Activated T-cell treated with anti-CD3 and anti-CD28 coated beads for 1 hour (primary cell): Measurements from ENCODE around the gene ASB15.

Source experiments
- DNase-seq: peaks from one replicate; pipeline ENCODE4 v3.0.0-alpha.2; 2020; ENCODE audit warnings: low read depth

ASB15 gene

GRCh38 chr7:123663200-123663599 lies 61.6 kb downstream of the ASB15 start:
- DNase-seq = no peak

- no peak for DNase-seq
Measured at GRCh38 chr7:123665157-123665556, 63.5 kb downstream of the ASB15 start.

- no peak for DNase-seq
Measured at GRCh38 chr7:123665896-123666295, 64.3 kb downstream of the ASB15 start.

DNA sequence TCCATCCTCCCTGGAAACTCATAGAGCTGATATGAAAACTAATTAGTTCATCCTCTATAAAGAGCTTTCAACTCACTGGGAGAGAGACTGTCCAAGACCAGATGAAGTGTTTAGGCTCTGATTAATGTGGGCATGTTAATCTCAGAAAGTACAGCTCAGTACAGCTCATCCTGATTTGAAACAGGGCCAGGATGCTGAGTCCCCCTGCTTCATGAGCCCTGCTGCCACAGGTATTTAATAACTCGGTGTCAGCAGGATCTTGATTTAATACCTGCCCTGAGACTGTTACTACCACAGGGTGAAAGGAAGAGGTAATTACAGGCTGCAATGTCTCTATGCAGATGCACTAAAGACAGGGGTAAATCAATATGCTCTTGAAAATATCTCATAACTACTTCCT lies 64.9 kb downstream of the ASB15 start:
- no peak for DNase-seq

GRCh38 chr7:123669485-123669884 lies 67.9 kb downstream of the ASB15 start:
- no peak for DNase-seq

DNA sequence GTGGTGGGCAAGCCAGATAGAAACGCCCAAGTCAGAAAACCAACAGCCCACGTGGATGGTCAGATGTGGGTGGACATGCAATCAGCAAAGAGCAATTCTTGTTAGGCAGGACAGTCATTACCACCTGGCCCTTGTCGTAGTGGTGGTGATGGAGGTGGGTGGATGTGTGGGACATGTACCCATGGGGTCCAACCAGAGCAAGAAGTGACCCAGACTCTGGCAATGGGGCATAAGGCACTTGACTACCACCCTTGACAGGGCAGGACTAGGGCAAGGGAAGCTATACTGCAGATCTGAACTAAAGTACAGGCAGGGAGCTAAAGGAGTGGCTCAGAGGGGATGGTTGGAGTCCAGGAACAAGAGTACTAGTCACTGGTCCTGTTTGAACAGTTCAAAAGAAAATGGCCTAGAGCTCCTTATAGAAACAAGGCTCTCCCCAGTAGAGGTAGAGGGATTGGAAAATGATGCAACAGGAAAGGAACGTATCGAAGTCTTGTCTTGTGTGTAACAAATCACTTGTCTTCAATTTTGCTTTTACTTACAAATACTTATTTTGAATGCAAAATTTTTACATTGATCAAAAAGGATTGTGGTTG lies 71.6 kb downstream of the ASB15 start:
- DNase-seq = no peak

DNA sequence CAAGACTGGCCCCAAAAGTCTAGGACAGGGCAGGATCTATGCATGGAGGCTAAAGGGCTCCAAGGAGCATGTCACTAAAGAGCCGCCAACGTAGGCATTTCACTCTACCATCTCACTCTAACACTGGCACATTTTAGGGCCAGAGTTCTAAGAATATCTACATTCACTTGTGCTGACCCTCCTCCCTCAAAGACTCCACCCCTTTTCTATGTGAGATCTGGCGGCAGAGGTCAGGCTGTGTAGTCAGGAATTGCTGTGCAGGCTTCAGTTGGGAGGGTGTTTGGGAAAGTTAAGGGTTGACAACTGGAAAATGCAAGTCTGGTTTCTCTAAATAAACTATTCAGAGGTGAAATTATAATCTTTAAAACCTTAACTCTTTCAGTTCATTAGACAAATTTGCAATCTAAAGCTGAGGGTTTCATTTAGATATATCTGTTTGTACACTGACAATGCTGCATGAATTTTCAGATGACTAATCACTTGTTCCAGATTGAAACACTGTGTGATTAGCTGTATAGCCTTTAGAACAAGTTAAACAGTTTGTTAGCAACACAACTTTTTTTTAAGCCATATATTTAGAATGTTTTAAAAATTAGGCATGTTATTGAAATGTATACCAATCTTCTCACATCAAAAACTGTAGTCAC lies 72.3 kb downstream of the ASB15 start:
- no peak for DNase-seq

DNA sequence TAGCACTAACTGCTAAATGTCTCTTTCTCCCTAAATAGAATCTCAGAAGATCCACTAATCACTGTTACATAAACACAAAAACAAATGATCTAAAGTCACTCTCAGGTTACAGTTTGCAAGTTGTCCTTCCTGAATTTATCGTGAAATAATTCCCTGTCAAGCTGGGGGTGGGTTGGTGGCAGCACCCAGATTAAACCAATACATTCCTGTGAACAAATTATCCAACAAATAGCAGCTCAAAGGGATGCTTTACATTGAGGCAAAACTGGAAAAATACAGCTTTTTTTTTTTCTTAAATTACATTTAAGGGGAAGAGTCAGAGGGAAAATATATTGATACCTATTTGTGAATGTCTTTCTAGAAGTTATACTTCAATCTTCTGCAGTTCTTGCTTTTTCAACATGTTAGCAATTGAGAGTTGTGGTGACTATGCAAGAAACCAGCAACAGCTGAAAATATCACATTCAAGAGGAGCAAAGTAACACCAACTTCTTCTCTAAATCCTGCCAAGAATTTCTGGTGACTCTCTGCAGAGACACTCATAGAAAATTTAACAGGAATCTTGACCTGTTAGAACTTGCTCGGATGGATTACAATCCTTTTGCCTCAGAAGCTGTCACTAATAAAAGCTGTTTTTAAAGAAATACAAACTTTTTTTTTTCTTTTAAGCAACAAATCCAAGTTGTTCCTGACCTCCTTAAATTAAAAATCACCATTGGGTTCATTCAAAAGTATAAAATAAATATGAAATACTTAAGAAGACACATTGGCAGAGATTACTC lies 73.0 kb downstream of the ASB15 start:
- no peak for DNase-seq

- no peak for DNase-seq
Measured at GRCh38 chr7:123675181-123675473, 73.5 kb downstream of the ASB15 start.

- DNase-seq = no peak
Measured at GRCh38 chr7:123677061-123677715, 75.6 kb downstream of the ASB15 start.

DNA sequence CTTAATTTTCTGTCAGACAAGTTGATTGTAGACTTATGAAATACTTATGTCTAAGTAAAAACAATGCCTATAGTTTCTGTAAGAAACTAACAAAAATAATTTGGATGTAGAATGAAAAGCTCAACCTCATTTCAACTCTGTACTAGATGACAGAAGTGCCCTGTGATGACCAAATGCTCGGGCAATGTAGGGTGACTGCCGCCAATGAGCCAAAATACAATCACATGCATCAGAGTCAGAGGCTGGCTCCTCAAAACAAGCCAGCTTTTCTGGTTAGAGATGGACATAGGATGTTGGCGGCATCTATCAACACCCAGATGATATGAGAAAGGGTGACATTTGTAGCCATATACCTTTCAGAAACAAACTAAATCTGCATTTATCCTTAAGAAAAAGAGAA lies 78.0 kb downstream of the ASB15 start:
- DNase-seq = no peak

DNA sequence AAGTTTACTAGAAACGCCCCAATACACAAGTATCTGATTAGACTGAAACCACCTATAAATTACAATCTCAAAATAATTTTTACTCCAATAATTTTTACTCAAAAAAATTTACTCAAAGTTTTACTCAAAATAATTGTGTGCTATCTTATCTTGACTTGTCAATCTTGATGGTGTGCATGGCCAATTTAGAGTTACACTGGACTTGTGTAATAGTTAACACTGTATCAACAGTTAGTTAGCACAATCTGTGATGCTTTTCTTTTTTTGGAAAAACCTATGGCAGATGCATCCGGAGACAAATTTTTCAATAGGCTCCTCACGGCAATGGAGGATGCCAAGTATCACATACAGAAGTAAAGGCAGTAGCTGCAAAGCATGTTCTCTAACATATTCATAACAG lies 79.0 kb downstream of the ASB15 start:
- no peak for DNase-seq

DNA sequence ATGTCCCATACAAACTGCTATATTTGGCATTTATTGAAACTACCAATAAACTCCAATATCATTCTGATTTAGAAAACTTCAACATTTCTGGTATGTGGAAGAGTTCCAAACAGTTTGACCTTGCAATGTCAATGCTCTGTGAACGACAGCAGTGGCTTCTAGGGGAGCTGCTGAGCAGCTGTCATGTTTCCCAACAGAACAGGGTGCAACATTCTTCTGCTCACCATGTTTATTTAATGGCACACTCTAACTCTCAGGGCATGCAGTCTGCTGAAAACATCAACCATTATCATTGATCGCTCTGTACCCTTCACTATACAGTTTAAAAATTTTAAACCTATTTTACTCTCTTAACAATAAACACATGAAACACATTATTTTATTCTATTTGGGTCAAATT lies 79.9 kb downstream of the ASB15 start:
- DNase-seq = no peak

- no peak for DNase-seq
Measured at GRCh38 chr7:123682690-123683089, 81.1 kb downstream of the ASB15 start.

GRCh38 chr7:123687161-123687560 lies 85.5 kb downstream of the ASB15 start:
- DNase-seq = no peak

- DNase-seq = no peak
Measured at GRCh38 chr7:123687727-123688126, 86.1 kb downstream of the ASB15 start.
